Measurements from ENCODE around the gene LMX1A.

DNA sequence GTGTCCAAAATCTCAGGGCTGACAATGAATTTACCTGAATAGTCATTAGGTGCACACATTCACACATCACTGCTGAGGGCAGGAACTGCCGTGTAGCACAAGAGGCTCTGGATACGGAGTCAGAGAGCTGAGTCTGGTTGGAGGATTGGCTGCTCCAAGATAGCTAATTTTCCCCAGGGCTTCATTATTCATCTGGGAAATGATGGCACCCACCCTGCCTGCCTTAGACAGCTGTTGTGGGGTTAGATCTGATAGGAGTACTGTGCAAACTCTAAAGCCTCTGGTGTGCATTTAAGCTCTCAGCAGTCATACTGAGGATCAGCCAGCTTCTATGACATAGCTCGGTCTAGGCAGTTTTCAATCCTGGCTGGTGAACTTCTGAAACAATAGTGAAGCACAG is 67.0 kb downstream of the LMX1A start:
- TF ChIP-seq YY1 (IDR thresholded peaks at IDR 0.05; ENCODE audit: insufficient read depth, insufficient read length) = no peak
- TF ChIP-seq SUZ12 (IDR thresholded peaks at IDR 0.05; ENCODE audit: extremely low read depth, insufficient read depth, insufficient read length) = no peak
